CD4-positive, alpha-beta T cell treated with Interferon gamma for 1 hour (primary cell): Measurements from ENCODE around the gene ZBTB7C.
A peak's percentile ranks its signal among the peaks of the same experiment; 100 is the strongest.

Source experiments
- DNase-seq: peaks from one replicate; pipeline ENCODE4 v3.0.0-alpha.2; 2020

The ZBTB7C gene

GRCh38 chr18:48244530-48244929, 164.7 kb downstream of the ZBTB7C start:
- no peak for DNase-seq

DNA sequence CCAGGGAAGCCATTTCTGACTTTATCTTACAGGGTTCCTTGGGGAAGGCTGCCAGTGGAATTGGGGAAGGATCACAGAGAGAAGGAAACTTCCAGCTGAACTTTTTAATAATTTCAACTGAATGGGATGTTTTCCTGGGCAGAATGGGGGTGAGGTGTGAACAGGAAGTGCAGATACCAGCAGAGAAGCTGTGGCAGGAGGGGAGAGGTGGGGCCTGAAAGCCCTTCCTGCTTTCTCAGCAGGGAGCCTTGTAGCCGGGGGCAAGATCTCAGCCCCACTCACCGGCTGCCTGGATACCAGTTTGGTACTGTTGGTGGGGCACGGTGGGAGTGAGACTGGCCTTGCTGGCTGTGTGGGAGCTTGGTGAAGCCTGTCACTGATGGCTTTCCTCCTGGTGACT, 170.5 kb downstream of the ZBTB7C start:
- no peak for DNase-seq

DNA sequence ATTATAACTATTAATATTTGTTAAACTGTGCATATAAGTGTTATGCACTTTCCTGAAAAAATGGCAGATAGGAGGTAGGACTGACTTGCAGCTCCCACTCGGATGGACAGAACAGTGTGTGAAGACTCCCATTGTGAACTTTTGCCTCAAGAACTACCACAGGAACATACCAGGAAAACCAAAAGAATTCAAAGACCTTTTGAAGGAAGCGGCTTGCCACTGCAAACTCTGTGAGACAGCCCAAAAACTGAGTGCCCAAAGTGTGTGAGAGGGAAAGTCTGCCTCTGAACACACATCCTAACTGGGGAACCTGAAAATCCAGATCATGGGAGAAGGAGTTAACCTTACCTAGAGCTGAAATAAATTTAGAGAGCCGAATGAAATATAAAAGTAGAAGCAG, 171.0 kb downstream of the ZBTB7C start:
- DNase-seq: no peak

- DNase-seq: no peak
Observed at GRCh38 chr18:48236822-48237221, 172.4 kb downstream of the ZBTB7C start.

DNA sequence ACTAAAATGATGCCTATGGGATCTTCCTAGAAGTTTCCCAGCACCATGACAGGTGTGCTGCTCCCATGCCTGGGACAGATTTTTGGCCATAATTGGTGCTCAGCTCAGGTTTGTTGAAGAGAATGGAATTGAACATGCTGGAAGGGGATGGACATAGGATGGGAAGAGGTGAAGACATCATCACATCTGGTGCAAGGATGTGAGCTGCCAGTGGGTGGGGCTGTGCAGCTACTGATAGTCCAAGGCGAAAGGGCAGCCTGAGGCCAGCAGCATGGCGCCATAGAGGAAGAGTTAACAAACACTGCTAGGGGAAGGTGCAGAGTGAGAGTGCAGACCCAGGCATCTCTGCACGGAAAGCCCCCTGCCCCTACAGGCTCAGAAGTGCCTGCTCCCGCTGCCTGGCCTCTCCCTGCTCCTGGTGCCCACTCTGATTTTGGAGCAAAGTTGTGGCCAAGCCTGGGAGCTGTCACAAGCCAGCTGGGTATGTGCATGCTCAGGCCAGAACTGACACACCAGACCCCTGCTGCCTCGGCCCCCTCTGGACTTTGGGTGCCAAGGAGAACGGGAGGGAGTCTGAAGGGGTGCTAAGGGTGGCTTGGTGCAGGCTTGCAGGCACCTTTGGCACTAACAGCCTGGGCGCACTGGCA, 178.6 kb downstream of the ZBTB7C start:
- DNase-seq: peak; percentile 41

DNA sequence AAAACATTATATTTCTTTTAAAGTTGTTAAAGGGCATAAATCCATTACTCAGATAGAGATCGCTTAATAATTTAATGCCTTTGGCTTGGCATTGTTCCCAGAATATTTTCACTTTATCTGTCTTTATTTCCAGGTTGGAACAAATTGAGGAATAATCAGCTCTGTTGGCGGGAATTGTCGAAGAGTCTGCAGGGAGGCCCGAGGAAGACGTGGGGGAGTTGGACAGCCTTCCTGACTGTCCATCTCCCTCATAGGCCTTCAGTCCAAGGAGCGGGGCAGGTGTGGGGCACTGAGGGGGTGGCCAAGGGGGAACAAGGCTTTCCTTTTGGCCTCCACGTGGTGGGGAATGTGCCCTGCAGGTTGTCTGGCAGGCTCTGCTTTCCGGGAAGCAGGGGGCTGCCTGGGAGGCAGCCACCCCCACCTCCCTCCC, 179.6 kb downstream of the ZBTB7C start:
- no peak for DNase-seq

DNA sequence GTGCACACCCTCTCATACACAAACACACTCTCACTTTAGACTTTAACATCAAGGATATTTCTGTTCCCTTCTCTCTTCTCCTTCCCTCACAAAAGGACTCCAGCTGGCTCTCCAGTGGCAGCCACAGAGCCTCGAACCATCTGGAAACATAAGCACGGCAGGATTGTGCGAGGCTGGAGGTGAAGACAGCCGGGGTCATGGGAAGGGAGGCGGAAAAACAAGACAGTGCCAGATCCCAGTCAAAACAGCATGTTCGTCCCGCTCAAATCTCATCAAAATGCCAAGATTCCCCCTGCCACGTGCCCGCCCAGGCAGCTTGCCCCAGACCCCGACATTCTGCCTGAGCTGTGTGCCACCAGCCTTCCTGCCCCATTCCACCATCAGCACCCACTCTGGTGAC, 180.3 kb downstream of the ZBTB7C start:
- DNase-seq: no peak

DNA sequence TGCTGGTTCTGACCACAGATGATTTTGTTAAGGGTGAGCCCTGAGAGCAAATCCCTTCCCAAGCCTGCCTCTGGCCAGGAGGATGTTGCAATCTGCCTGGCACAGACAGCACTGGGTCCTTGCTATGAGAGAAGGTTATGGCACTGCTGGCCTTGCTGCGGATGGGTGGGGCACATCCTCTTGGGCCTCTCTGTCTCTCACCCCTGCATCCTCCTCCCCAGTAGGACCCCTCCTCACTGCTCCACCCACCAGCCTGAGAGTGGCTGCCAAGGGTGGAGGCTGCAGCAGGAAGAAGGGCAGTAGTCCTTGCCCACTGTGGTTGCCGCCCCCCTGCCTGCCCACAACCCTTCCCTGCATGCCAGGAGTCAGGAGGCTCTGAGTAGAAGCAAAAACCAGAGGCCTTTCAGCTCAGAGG, 180.9 kb downstream of the ZBTB7C start:
- no peak for DNase-seq

DNA sequence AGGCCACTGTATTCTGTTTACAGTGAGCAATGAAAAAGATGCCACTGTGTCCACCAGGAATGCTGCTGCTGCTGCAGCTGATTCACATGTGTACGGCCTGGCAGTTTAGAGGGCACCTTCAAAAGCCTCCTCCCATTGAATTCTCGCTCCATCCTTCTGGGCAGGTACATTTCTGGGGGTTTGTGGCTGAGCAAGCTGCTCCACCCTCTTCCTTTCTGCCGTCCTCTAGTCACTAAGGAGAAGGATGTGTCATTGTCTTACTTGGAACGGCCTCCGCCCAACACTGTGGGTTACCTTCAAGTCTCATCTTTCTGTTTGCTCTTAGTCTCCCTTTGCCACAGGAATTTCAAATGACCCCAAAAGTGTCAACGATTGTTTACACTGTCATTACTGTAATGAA, 182.0 kb downstream of the ZBTB7C start:
- no peak for DNase-seq

DNA sequence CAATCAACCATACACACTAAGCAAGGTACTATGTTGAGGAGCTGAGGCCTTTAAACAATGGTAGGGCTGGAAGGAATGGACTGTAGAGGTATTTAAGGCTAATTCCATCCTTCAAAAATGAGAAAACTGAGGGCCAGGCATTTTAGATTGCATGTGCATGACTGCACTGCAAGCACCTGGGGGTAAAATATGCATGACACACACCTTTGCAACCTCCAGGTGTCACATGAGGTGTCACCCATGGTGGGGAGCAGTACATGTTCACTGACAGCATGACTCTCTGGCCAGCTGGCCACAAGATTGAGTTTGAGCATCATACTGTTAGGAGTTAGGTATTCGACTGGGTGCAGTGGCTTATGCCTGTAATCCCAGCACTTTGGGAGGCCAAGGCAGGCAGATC, 182.8 kb downstream of the ZBTB7C start:
- no peak for DNase-seq

DNA sequence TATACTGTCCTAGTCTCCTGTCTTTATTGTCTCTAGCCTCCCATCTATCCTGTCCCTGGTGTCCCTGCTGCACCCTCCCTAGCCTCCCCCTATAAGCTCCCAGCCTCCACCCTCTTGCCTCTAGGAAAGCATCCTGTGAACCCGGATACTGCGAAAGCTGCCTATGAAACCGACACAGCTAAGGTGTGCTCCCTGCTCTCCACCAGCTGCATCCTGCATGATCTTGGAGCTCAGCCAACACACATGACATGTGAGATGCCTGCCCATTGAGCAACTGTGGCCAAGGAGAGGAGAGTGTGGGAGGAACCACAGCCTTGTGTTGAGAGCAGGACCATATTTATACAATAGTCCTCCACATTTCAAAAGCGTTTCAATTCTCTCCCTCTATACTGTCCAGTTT, 187.1 kb downstream of the ZBTB7C start:
- DNase-seq: no peak

DNA sequence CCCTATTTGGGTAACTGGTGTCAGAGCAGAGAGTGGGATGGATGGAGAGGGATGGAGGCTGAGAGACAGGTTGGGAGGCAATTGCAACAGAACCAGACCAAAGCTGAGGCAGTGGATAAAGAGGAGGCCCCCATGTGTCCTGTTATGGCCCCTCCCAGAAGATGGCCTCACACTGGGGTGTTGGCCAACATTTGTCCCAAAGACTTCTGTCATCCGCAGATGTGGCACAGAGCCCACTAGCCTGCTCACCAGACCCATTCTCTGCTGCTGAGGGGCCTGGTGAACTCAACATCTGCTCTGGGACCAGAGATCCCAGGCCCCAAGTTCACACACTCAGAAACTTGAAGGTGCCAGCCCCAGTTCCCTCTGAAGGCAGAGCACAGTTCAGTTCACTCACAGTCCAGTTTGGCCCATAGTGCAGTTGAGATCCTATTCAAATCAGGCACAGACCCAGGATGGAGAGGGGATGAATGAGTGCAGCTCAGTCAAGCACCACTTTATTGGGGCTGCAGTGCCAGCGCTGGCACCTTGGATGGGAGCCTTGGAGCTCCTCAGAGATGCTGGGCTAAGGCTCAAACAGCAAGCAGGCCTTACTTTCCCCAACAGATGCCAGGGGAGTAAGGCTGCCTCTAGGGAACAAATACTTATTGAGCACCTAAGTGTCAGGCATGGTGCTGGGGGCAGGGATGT, 189.2 kb downstream of the ZBTB7C start:
- no peak for DNase-seq

DNA sequence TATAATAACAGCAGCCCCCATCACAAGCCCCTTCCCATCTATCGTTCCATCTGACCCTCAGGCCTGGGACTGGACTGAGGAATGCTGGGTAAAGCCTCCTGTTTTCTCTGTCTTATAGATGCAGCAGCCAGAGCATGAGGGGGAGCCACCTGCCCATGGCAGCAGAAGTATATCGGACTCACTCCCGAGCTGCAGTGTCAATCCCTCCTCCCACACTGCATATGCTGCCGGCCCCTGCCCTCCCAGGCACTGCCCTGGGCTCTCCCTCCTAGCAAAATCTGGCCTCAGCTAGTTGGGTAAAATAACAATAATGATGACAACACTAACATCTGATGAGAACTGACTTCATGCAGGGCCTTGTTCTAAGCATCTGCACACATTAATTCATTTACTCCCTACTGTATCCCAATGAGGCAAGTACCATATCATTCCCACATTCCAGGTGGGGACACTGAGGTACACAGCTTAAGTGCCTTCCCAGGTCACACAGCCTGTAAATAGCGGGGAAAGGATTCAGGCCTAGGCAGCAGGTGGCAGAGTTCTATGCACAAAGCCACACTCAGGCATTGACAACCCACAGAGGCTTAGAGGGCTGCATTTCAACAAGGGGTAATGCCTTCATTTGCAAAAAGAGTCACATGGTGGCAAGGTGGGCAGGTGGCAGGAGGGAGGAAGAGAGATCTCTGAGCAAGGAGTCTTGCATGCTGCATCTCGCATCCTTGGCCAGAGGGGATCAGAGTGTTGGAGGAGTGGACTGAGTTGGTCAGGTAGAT, 190.0 kb downstream of the ZBTB7C start:
- no peak for DNase-seq

- no peak for DNase-seq
Observed at GRCh38 chr18:48218285-48219022, 190.7 kb downstream of the ZBTB7C start.

DNA sequence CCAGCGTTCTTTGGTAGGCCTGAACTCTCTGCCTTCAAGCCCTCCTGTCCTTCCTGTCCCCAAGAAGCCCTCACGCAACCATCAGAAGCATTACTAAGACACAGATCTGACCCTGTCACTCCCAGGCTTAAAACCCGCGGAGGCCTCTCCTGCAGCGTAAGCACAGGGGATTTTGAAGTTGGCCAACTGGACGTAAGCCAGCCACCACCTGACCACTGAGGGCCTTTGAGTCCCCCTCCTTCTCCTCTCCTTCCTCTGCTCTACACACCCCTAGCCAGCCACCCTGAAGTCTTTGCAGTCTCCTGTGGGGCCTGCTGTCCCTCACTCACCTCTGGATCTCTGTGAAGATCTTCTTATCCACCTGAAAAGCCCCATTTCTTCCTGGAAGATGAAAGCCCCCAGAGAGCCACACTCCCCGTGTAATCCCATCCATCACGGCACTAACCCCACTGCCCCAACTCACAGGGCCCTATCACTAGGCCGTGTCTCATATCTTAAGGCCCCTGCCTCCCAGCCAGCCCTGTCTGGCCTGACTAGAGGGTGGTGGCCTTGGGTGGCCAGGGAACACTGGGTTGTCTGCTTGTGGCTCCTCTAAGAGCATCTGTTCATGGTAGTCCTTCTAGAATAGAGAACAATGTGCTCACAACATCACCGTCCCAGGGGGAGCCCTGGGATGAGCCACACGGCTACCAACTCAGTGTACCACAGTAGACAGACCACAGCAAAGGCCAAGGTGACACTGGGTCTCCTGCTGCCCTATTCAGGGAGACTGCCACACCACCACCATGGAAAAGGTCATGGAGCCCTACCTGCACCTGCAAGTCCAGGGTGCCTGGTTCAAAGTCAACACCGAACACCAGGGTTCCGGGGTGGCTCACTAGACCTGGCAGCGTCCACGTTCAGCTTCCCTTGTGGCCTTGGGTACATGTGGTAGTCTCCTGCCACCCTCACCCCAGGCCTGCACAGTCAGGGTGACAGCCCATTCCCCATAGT, 191.6 kb downstream of the ZBTB7C start:
- DNase-seq: no peak

- DNase-seq: no peak
Observed at GRCh38 chr18:48216639-48217257, 192.4 kb downstream of the ZBTB7C start.

DNA sequence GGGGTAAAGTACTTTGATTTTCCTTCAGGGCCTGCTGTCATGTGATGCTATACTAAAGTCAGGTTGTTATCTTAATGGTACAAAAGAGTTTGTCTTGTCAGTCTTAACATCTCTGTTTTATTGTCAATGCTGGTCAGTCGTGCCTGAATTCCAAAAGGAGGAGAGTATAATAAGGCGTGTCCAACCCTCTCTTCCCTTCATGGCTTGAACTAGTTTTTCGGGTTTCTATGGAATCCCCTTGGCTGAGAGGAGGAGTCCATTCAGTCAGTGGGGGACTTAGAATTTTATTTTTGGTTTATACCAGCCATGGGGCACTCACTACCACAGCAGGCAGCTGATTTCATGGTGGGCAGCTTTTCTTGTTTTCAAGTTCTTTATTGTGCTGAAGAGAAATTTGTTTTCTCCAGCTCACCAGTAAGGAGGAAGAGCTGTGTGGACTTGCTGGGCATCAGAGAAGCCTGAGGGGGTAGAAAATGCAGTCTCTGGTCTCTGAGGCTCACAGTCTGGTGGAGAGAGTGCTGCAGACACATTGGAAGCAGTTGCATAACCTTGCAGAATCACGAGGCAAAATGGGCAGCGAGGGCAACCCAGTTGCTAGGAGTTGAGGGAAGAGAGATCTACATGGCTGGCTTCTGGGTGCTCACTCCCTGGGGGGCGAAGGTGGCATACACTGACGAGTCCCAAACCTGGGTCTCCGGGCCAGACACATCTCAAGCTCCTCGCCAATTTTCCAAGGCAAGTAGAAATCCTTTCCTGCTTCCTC, 193.1 kb downstream of the ZBTB7C start:
- DNase-seq: no peak

DNA sequence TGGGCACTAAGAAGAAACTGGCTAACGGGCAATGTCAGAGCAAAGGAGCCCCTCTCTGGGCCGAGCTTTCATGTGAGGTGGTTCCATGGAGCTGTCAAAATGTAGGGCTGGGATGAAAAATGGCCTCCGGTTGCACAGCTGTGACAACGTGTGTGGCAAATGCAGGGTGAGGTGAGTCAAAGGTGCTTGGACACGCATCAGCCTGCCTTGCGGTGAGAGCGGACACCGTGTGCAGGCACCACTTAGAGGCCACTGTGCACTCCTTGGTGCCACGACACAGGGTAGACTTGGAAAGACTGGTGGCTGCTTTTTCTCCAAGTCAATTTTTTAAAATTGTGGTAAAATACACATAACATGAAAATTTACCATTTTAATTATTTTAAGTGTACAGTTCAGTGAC, 195.4 kb downstream of the ZBTB7C start:
- DNase-seq: no peak

GRCh38 chr18:48208432-48209140, 200.6 kb downstream of the ZBTB7C start:
- DNase-seq: no peak

GRCh38 chr18:48207733-48208132, 201.4 kb downstream of the ZBTB7C start:
- DNase-seq: no peak
